Activated naive CD8-positive, alpha-beta T cell treated with anti-CD3 and anti-CD28 coated beads for 36 hours (primary cell): Measurements from ENCODE around the gene QARS1. TPM values are rescaled to one million over a fixed set of nuclear protein-coding genes. Genes with fewer than 3 reads are reported as not detected.

Experiments used
- DNase-seq: peaks from one replicate; pipeline ENCODE4 v3.0.0; 2021
- H3K27ac Mint-ChIP-seq: one replicate; pipeline ENCODE4 v1.8.0; 2022; ENCODE audit warnings: mild to moderate bottlenecking, moderate library complexity, mixed read lengths
- H3K27me3 Mint-ChIP-seq: one replicate; pipeline ENCODE4 v1.8.0; 2022; ENCODE audit warnings: mild to moderate bottlenecking, mixed read lengths
- H3K36me3 Mint-ChIP-seq: one replicate; pipeline ENCODE4 v1.8.0; 2021; ENCODE audit warnings: mild to moderate bottlenecking, mixed read lengths
- H3K4me1 Mint-ChIP-seq: one replicate; pipeline ENCODE4 v1.8.0; 2021; ENCODE audit warnings: mixed read lengths
- H3K4me3 Mint-ChIP-seq: one replicate; pipeline ENCODE4 v1.8.0; 2022; ENCODE audit warnings: mild to moderate bottlenecking, moderate library complexity, mixed read lengths
- H3K9me3 Mint-ChIP-seq: one replicate; pipeline ENCODE4 v1.8.0; 2022; ENCODE audit warnings: mixed read lengths
- total RNA-seq, 2 experiments: library from RNA; stranded (reverse); gene quantifications; one replicate each; pipeline ENCODE4 v1.2.3, GENCODE V29; 2021

The QARS1 gene
- total RNA-seq, result 100 to 1,000 TPM; 252 to 272 TPM

- DNase-seq, result peak; percentile 89
- no peaks in the 10 kb centered on the region for H3K27me3 Mint-ChIP-seq
- peaks cover 27% of the 10 kb centered on the region for H3K36me3 Mint-ChIP-seq
- H3K9me3 Mint-ChIP-seq, result no peaks in the 10 kb centered on the region
- H3K4me3 Mint-ChIP-seq, result peak within 1 kb of the TSS; percentile 97
- peak within 1 kb of the TSS; percentile 94 for H3K27ac Mint-ChIP-seq
- peaks cover 23% of the 10 kb centered on the region for H3K4me1 Mint-ChIP-seq
Measured at GRCh38 chr3:49104427-49105291, at the start of gene QARS1. Gene QARS1, minus strand, starts transcription at chr3:49104757. Its CDS starts 24 bp downstream, at chr3:49104733.

GRCh38 chr3:49153349-49153912 lies 48.9 kb upstream of the QARS1 start:
- DNase-seq, result no peak
- no peak overlapping the region for H3K27ac Mint-ChIP-seq
- H3K9me3 Mint-ChIP-seq, result no peaks in the 10 kb centered on the region
- peaks cover 1% of the 10 kb centered on the region for H3K36me3 Mint-ChIP-seq
- no peaks in the 10 kb centered on the region for H3K27me3 Mint-ChIP-seq
- no peak overlapping the region for H3K4me3 Mint-ChIP-seq
- peaks cover 2% of the 10 kb centered on the region for H3K4me1 Mint-ChIP-seq

DNA sequence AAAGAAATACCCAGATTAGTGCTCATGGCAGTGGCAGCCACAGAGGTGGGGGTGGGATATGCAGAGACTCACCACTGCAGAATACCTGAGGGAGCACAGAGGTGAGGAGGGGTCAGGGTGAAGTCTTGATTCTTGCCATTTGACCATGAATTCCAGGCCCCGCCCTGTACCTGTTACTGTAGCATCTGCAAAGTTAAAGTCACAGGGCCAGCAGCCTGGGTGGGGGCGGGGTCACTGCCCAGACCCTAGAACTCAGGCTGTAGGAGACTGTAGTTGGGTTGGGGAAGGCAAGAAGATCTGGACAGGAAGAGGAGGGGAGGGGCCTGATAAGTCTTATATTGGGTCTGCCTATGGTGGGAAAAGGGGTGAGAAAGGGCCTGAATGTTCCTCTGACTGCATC lies 47.1 kb upstream of the QARS1 start:
- Mint-ChIP-seq H3K4me3 (no peak overlapping the region), H3K4me1 (no peaks in the 10 kb centered on the region), H3K36me3 (no peaks in the 10 kb centered on the region), H3K27me3 (no peaks in the 10 kb centered on the region), H3K9me3 (no peaks in the 10 kb centered on the region), H3K27ac (no peak overlapping the region)
- no peak for DNase-seq

DNA sequence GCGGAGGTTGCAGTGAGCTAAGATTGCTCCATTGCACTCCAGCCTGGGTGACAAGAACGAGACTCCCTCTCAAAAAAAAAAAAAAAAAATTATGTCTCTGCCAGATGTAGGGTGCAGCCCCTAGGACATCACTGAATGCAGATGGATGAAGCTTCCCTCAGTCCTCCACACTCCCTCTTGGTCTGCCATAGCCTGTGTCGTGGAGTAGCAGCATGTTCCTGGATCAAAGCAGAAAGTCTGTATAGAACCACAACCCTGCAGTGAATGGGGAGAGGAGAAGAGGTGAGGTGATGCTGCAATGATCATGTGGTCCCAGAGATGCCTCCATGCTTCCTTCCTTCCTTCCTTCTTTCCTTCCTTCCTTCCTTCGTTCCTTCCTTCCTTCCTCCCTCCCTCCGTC lies 43.6 kb upstream of the QARS1 start:
- no peak overlapping the region for H3K27ac Mint-ChIP-seq
- H3K36me3 Mint-ChIP-seq, result no peaks in the 10 kb centered on the region
- DNase-seq, result no peak
- H3K9me3 Mint-ChIP-seq, result no peaks in the 10 kb centered on the region
- H3K27me3 Mint-ChIP-seq, result no peaks in the 10 kb centered on the region
- H3K4me1 Mint-ChIP-seq, result no peaks in the 10 kb centered on the region
- no peak overlapping the region for H3K4me3 Mint-ChIP-seq

DNA sequence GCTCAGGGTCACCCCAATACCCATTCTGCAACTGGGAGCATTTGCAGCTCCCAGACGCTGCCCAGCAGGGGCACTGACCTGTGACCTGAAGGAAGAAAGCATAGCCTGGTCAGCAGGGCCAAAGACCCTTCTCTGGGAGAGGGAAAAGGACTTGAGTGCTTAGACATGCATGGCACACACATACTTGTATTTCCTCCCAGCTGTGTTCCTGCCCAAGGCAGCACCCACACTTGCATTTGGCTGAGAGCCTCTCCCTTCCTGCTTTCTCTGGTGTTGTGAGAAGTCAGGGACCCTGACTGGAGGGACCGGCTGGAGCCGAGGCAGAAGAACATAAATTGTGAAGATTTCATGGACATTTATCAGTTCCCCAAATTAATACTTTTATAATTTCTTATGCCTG lies 35.5 kb upstream of the QARS1 start:
- Mint-ChIP-seq H3K36me3 (no peaks in the 10 kb centered on the region), H3K4me3 (no peak overlapping the region), H3K27me3 (no peaks in the 10 kb centered on the region), H3K27ac (no peak overlapping the region), H3K4me1 (no peaks in the 10 kb centered on the region), H3K9me3 (no peaks in the 10 kb centered on the region)
- DNase-seq, result no peak

GRCh38 chr3:49135499-49135898 lies 30.9 kb upstream of the QARS1 start:
- H3K27me3 Mint-ChIP-seq, result peaks cover 31% of the 10 kb centered on the region
- no peak overlapping the region for H3K27ac Mint-ChIP-seq
- H3K4me1 Mint-ChIP-seq, result peaks cover 8% of the 10 kb centered on the region

DNA sequence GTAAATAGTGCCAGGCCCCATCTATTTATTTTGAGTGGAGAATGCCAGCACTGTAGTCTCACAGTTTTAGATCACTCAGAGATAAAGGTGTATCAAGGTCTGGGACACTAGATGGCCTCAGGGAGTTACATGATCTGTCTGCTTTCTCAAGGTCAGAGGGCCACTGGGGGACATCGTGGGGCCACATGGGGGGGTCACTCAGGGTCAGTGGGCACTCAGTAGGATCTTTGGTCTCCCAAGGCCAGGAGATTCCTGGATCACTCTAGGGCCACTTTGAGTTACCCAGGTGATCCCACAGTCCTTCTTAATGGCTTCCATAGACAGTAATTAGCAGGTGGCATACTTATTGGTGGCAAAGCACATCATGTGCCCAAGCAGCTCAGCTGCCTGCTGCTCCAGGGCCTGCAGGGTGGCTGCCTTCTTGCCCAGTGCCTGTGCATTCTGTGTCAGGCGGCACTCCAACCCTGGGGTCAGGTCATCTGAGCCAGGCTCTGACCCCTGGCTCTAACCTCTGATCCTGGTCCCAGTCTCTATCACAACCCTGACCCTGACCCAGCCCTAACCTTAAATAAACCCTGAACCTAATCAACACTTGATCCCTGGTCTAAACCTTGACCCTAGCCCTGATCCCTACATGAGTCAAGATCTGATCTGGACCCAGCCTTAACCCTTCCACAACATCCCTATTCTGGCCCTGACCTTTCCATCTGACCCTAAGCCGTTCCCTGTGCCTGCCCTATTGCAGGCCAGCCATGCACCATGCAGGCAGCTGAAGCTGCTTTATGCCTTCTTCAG lies 30.1 kb upstream of the QARS1 start:
- no peak for DNase-seq
- Mint-ChIP-seq H3K36me3 (no peaks in the 10 kb centered on the region), H3K27ac (no peak overlapping the region), H3K27me3 (peaks cover 31% of the 10 kb centered on the region), H3K9me3 (no peaks in the 10 kb centered on the region), H3K4me1 (peaks cover 8% of the 10 kb centered on the region), H3K4me3 (no peak overlapping the region)

More at GRCh38 chr3:49135499-49135898, 30.9 kb upstream of the QARS1 start:
- Mint-ChIP-seq H3K4me3 (no peak overlapping the region), H3K9me3 (no peaks in the 10 kb centered on the region), H3K36me3 (no peaks in the 10 kb centered on the region)
- no peak for DNase-seq

DNA sequence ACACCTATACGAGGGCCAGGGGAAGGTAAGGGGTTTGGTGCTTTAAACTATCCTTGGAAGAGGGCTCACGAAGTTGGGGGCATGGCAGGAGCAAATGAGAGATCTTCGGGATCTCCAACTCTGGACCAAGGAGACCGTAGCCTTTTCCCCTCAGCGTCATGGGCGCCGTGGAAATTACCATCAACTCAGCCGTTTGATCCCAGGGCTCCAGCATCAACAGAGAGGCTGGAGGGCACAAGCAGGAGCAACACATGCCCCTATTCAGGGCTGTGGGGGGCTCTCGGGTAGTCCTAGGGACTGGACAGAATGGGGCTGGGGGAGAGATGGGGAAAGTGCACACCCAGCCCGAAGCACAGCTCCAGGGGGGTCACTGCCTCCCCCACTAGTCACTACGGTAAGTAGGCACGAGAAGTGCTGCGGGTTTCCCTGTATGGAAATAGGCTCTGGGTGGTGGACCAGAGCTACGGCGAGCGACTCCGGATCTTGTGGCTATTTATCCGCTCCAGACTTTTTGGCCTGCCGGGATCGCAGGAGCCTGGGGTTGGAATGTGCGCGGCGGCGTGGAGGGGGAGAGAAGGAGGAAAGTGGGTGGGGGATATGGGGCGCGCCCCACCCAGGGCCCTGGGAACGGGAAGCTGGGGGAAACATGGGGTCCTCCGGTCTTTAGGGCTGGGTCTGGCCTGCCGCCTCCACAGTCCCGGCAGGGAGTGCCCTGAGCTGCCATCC lies 28.8 kb upstream of the QARS1 start:
- Mint-ChIP-seq H3K27me3 (peaks cover 31% of the 10 kb centered on the region), H3K4me3 (peak overlapping the region; percentile 14), H3K36me3 (no peaks in the 10 kb centered on the region), H3K9me3 (no peaks in the 10 kb centered on the region), H3K4me1 (peaks cover 8% of the 10 kb centered on the region), H3K27ac (no peak overlapping the region)
- DNase-seq, result no peak

- H3K36me3 Mint-ChIP-seq, result no peaks in the 10 kb centered on the region
- H3K4me1 Mint-ChIP-seq, result peaks cover 8% of the 10 kb centered on the region
- peak within 1 kb of the TSS; percentile 14 for H3K4me3 Mint-ChIP-seq
- H3K27me3 Mint-ChIP-seq, result peaks cover 31% of the 10 kb centered on the region
- H3K9me3 Mint-ChIP-seq, result no peaks in the 10 kb centered on the region
- no peak for DNase-seq
- H3K27ac Mint-ChIP-seq, result no peak within 1 kb of the TSS
Measured at GRCh38 chr3:49132437-49133225, 28.1 kb upstream of the QARS1 start, which contains the start of gene LAMB2. Gene LAMB2, minus strand, starts transcription at chr3:49133050. Its CDS starts 183 bp downstream, at chr3:49132867.

DNA sequence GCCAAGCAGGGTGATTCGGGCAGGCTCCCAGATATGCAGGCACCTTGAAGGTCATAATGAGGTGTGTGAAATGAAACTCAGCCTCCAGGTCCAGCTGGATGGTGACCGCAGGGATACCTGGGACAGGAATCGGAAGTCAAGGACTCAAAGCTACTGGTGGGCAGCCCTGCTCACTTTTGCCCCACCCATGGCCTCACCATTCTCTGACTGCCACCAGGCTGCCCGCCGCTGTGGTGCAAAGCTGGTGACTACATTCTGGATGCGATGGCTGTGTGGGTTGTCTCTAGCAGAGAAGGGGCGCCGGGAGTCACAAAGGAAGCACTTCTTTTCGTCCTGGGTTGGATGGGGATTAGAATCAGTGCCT lies 27.5 kb upstream of the QARS1 start:
- Mint-ChIP-seq H3K4me1 (peaks cover 8% of the 10 kb centered on the region), H3K36me3 (no peaks in the 10 kb centered on the region), H3K9me3 (no peaks in the 10 kb centered on the region), H3K27ac (no peak overlapping the region), H3K27me3 (peaks cover 31% of the 10 kb centered on the region), H3K4me3 (no peak overlapping the region)
- no peak for DNase-seq

DNA sequence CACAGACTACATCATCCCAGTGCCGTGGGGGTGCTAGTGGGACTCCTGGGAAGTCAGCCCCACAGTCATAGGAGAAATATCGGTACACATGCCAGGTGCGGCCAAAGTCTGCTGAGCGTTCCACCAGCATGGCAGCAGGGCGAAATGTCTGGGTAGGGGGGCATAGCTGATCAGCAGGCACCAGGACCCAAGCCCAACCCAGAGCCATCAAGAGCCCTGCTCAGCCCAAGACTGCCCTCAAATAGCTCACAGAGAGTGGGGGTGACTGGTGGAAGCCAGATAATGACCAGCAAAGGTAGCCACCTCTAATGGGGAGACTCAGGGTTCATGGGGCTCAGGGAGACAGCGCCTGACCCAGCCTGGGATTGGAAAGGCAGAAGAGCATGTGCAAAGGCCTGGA lies 27.0 kb upstream of the QARS1 start:
- H3K36me3 Mint-ChIP-seq, result no peaks in the 10 kb centered on the region
- no peak overlapping the region for H3K27ac Mint-ChIP-seq
- H3K4me3 Mint-ChIP-seq, result no peak overlapping the region
- peaks cover 31% of the 10 kb centered on the region for H3K27me3 Mint-ChIP-seq
- no peaks in the 10 kb centered on the region for H3K9me3 Mint-ChIP-seq
- no peak for DNase-seq
- peaks cover 8% of the 10 kb centered on the region for H3K4me1 Mint-ChIP-seq

- no peaks in the 10 kb centered on the region for H3K9me3 Mint-ChIP-seq
- H3K27me3 Mint-ChIP-seq, result peaks cover 31% of the 10 kb centered on the region
- no peak overlapping the region for H3K4me3 Mint-ChIP-seq
- H3K27ac Mint-ChIP-seq, result no peak overlapping the region
- H3K36me3 Mint-ChIP-seq, result no peaks in the 10 kb centered on the region
- peaks cover 8% of the 10 kb centered on the region for H3K4me1 Mint-ChIP-seq
- DNase-seq, result no peak
Measured at GRCh38 chr3:49131040-49131439, 26.5 kb upstream of the QARS1 start.

DNA sequence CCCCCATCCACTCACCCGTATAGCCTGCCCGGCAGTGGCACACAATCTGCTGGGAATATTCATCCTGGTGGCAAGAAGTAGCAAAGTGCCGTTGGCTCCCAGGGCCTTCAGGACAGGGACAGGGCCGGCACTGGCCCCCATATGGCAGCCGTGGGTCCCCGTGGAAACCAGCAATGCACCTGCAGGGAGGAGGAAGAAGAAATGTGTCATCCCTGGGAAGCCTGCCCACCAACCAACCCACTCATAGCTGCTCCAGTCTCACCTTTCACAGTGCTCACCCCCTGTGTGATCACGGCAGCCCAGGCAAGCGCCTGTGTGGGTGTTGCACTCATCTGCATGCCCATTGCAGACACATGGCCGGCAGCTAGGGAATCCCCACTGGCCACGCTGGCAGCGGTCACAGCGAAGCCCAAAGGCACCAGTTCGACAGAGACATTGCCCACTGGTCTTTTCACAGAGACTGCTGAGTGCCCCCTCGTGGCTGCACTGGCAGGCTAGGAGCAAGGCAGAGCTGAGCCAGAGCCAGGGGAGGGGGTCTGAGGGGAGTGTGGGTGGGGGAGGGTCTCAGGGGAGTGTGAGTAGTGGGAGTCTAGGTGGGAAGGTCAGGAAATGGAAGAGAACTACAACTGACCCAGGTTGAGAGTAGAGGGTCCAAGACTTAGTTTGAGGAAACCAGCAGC lies 20.6 kb upstream of the QARS1 start:
- Mint-ChIP-seq H3K4me3 (no peak overlapping the region), H3K27ac (no peak overlapping the region), H3K4me1 (peaks cover 10% of the 10 kb centered on the region), H3K36me3 (no peaks in the 10 kb centered on the region), H3K27me3 (no peaks in the 10 kb centered on the region), H3K9me3 (no peaks in the 10 kb centered on the region)
- DNase-seq, result no peak

- Mint-ChIP-seq H3K9me3 (no peaks in the 10 kb centered on the region), H3K4me1 (peaks cover 14% of the 10 kb centered on the region), H3K4me3 (no peak overlapping the region), H3K36me3 (no peaks in the 10 kb centered on the region), H3K27me3 (no peaks in the 10 kb centered on the region), H3K27ac (no peak overlapping the region)
- no peak for DNase-seq
Measured at GRCh38 chr3:49124203-49124602, 19.6 kb upstream of the QARS1 start.
